Inflammatory macrophage (primary cell): ENCODE data around the gene MTA1.

ENCODE experiments used
- DNase-seq, 2 donors: peaks; one replicate each; pipeline ENCODE4 v3.0.0-alpha.2; 2020 to 2022

MTA1 gene

GRCh38 chr14:105477660-105478397, 58.2 kb downstream of the MTA1 start:
- no peak for DNase-seq

- no peak for DNase-seq
Observed at GRCh38 chr14:105478398-105479251, 59.0 kb downstream of the MTA1 start.

- DNase-seq: no peak
Observed at GRCh38 chr14:105479431-105480158, 60.0 kb downstream of the MTA1 start.

GRCh38 chr14:105480199-105480746, 60.6 kb downstream of the MTA1 start:
- DNase-seq: no peak

GRCh38 chr14:105480807-105481801, 61.5 kb downstream of the MTA1 start:
- peak; percentile 81 to 84 for DNase-seq

GRCh38 chr14:105481886-105482457, 62.3 kb downstream of the MTA1 start:
- DNase-seq: peak; percentile 95 to 96

- no peak for DNase-seq
Observed at GRCh38 chr14:105482486-105483110, 63.0 kb downstream of the MTA1 start.

- DNase-seq: no peak
Observed at GRCh38 chr14:105483300-105484068, 63.9 kb downstream of the MTA1 start.

GRCh38 chr14:105484069-105484996, 64.7 kb downstream of the MTA1 start:
- DNase-seq: peak in 1 of 2 donors; percentile 4

- DNase-seq: no peak
Observed at GRCh38 chr14:105484997-105485393, 65.4 kb downstream of the MTA1 start.

- DNase-seq: no peak
Observed at GRCh38 chr14:105485739-105486162, 66.1 kb downstream of the MTA1 start.

- no peak for DNase-seq
Observed at GRCh38 chr14:105486163-105486973, 66.7 kb downstream of the MTA1 start, which contains the start of gene CRIP1. Gene CRIP1, plus strand, starts transcription at chr14:105486886. Its CDS starts 374 bp downstream, at chr14:105487260.

GRCh38 chr14:105486974-105487448, 67.4 kb downstream of the MTA1 start:
- DNase-seq: no peak

GRCh38 chr14:105487449-105487985, 67.9 kb downstream of the MTA1 start:
- DNase-seq: peak; percentile 72 to 74

- DNase-seq: no peak
Observed at GRCh38 chr14:105487986-105488777, 68.6 kb downstream of the MTA1 start.
